Measurements from ENCODE around the gene HAGH. TPM values are rescaled to one million over a fixed set of nuclear protein-coding genes. Genes with fewer than 3 reads are reported as not detected.

HAGH gene
- total and polyA plus RNA-seq, 10 of the 15 experiments (the other 5 are each of a cell fraction or from before 2014, with no cell fraction given) = 2.0 to 50.1 (median 22.4) TPM

- peaks cover 3 to 6% of the 10 kb centered on the region in 2 experiments; a peak in 3 of 4 replicates for H3K27me3 ChIP-seq (replicated peaks in 1 of 2; ENCODE audit: control insufficient read depth in 2 of 2, insufficient read depth in 2 of 2, low read length in 1 of 2)
- RAD21 ChIA-PET (ENCODE audit: unreplicated experiment) = no interaction called here
- no peak overlapping the region for H2AFZ ChIP-seq (ENCODE audit: control insufficient read depth, low read depth, low read length)
- no peaks in the 10 kb centered on the region for H3K4me1 ChIP-seq (ENCODE audit: control insufficient read depth, insufficient read depth, low read length)
- in situ Hi-C loops (cut with MboI) (no loop called here), intact Hi-C loops (cut with micrococcal nuclease; ENCODE audit: unreplicated experiment) (no loop called here)
- BruUV-seq (replicated peaks) = no TSS peak
- no peaks in the 10 kb centered on the region for H4K20me1 ChIP-seq (ENCODE audit: control insufficient read depth, insufficient read depth)
- H3K9me3 ChIP-seq (replicated peaks; ENCODE audit: control insufficient read depth, insufficient read depth, low read length) = no peaks in the 10 kb centered on the region
- TF ChIP-seq E4F1 (IDR thresholded peaks at IDR 0.05; ENCODE audit: borderline replicate concordance, partially characterized antibody) (no peak), ZZZ3 (IDR thresholded peaks at IDR 0.05; ENCODE audit: control insufficient read depth, insufficient read length, low read depth) (no peak), RCOR1 (conservative IDR thresholded peaks at IDR 0.05; ENCODE audit: low read depth, low read length) (no peak), DPF2 (IDR thresholded peaks at IDR 0.05) (no peak), ZNF622 (IDR thresholded peaks at IDR 0.05) (no peak)
- no peak overlapping the region for H3K9ac ChIP-seq (ENCODE audit: control insufficient read depth, insufficient read depth, low read length)
- 39% methylated on average over 5 of the region's 5 CpGs for WGBS (ENCODE audit: insufficient coverage, insufficient replicate concordance, low lambda C conversion rate, missing lambda C conversion rate)
- ATAC-seq = no peak
- FAIRE-seq = no peak
- no peaks in the 10 kb centered on the region for H3K36me3 ChIP-seq (ENCODE audit: control insufficient read depth in 2 of 2, insufficient read depth in 2 of 2, low read length in 1 of 2)
- H3K4me3 ChIP-seq = no peak overlapping the region
- no peak overlapping the region for H3K27ac ChIP-seq (ENCODE audit: control insufficient read depth, insufficient read depth)
- no peak overlapping the region for H3K4me2 ChIP-seq (ENCODE audit: control insufficient read depth, insufficient read depth)
- DNase-seq (ENCODE audit: low read depth, low spot score) = no peak
- SMC1A ChIA-PET (ENCODE audit: uncharacterized antibody, unreplicated experiment) = no interaction called here
- POLR2A ChIA-PET = interaction anchor here (0.7 to 0.8 kb wide), 2 partner anchors 77 to 283 kb away, joined by 3 read pairs; no protein-coding TSS in a partner anchor
- H3K79me2 ChIP-seq (ENCODE audit: control insufficient read depth, insufficient read depth, low read length) = no peaks in the 10 kb centered on the region
- CTCF ChIA-PET = interaction anchor here (1.1 to 1.4 kb wide), 3 partner anchors 11 to 147 kb away, joined by 3 read pairs; no protein-coding TSS in a partner anchor
These were observed 30.9 kb upstream of the HAGH start for GRCh38 chr16:1857433-1858097.
